ENCODE measurements around the gene FLCN.

GRCh38 chr17:17175340-17175739 is 61.6 kb downstream of the FLCN start:
- TF ChIP-seq GABPA (IDR thresholded peaks at IDR 0.05; ENCODE audit: low read depth) (no peak), ATF2 (IDR thresholded peaks at IDR 0.05; ENCODE audit: low read length) (no peak), FOXM1 (IDR thresholded peaks at IDR 0.05; ENCODE audit: low read depth, low read length) (no peak), CBX3 (IDR thresholded peaks at IDR 0.05; ENCODE audit: borderline replicate concordance, low read depth) (no peak), RAD21 (IDR thresholded peaks at IDR 0.05; ENCODE audit: insufficient read depth, low read depth, low read length) (no peak), CTCF (IDR thresholded peaks at IDR 0.05 in 2 of 3, conservative IDR thresholded peaks at IDR 0.05 in 1 of 3; ENCODE audit: control insufficient read depth in 2 of 3, extremely low read depth in 1 of 3, insufficient read depth in 1 of 3, low read depth in 3 of 3, low read length in 3 of 3) (no peak), E2F8 (IDR thresholded peaks at IDR 0.05; ENCODE audit: low read depth, partially characterized antibody) (no peak), SIX5 (IDR thresholded peaks at IDR 0.05; ENCODE audit: low read depth, low read length, severe bottlenecking) (no peak), EZH2 (IDR thresholded peaks at IDR 0.05; ENCODE audit: borderline replicate concordance, control insufficient read depth, low read depth, low read length) (no peak), USF2 (IDR thresholded peaks at IDR 0.05; ENCODE audit: borderline replicate concordance, low read depth, low read length) (no peak)
